Natural killer cell (primary cell): Measurements from ENCODE around the gene COX19. TPM values are rescaled to one million over a fixed set of nuclear protein-coding genes. Genes with fewer than 3 reads are reported as not detected.

ENCODE experiments used
- ATAC-seq, 3 donors: fragments of 150-1000 bp in 2 of 3; fragments of 200-7000 bp in 1 of 3; cut with Tn5 transposase; 1 replicate in 1 of 3; 2 replicates in 2 of 3; pipeline ENCODE4 v1.10.0; 2021; ENCODE audit warnings: mild to moderate bottlenecking in 2 of 3, moderate library complexity in 2 of 3
- DNase-seq, 2 donors: peaks; one replicate each; pipeline versions ENCODE4 v3.0.0 to v3.0.0-alpha.2; 2013 to 2021; ENCODE audit warnings: mixed read lengths in 1 of 2
- H3K27ac ChIP-seq: one replicate; pipeline ENCODE4 v1.5.1; 2013; ENCODE audit warnings: mild to moderate bottlenecking, low read length
- H3K27me3 ChIP-seq: one replicate; pipeline ENCODE4 v1.6.1; 2013; ENCODE audit warnings: low read length; ENCODE audit not compliant: control insufficient read depth, insufficient read depth
- H3K36me3 ChIP-seq: one replicate; pipeline ENCODE4 v1.6.1; 2013; ENCODE audit warnings: low read length; ENCODE audit not compliant: control insufficient read depth, insufficient read depth
- H3K4me1 ChIP-seq: one replicate; pipeline ENCODE4 v1.6.1; 2013; ENCODE audit warnings: low read length; ENCODE audit not compliant: control insufficient read depth, insufficient read depth
- H3K4me3 ChIP-seq: one replicate; pipeline ENCODE4 v1.5.1; 2013; ENCODE audit warnings: low read length
- H3K9me3 ChIP-seq: one replicate; pipeline ENCODE4 v1.6.1; 2013; ENCODE audit warnings: low read length; ENCODE audit not compliant: control insufficient read depth, insufficient read depth
- H3K27ac Mint-ChIP-seq, 2 donors: one replicate each; pipeline ENCODE4 v1.8.0; 2022; ENCODE audit warnings: mild to moderate bottlenecking in 2 of 2, mixed read lengths in 2 of 2, moderate library complexity in 1 of 2
- H3K27me3 Mint-ChIP-seq, 2 donors: one replicate each; pipeline ENCODE4 v1.8.0; 2022; ENCODE audit warnings: low read depth in 2 of 2, mixed read lengths in 2 of 2
- H3K36me3 Mint-ChIP-seq: one replicate; pipeline ENCODE4 v1.8.0; 2022; ENCODE audit warnings: mixed read lengths
- H3K4me1 Mint-ChIP-seq, 2 donors: one replicate each; pipeline ENCODE4 v1.8.0; 2022; ENCODE audit warnings: mixed read lengths in 2 of 2
- H3K4me3 Mint-ChIP-seq: one replicate; pipeline ENCODE4 v1.8.0; 2022; ENCODE audit warnings: mild to moderate bottlenecking, moderate library complexity, mixed read lengths
- H3K9me3 Mint-ChIP-seq, 2 donors: one replicate each; pipeline ENCODE4 v1.8.0; 2022; ENCODE audit warnings: mixed read lengths in 2 of 2
- CTCF ChIP-seq: fragments of 200-600 bp; IDR thresholded peaks from one replicate; pipeline ENCODE4 v1.8.0; 2022; ENCODE audit warnings: antibody characterized with exemption
- WGBS: methylation state at CpG from one replicate; pipeline ENCODE4 v1.1.7; 2013; ENCODE audit warnings: missing lambda C conversion rate; ENCODE audit not compliant: insufficient coverage; 5-methylcytosine and 5-hydroxymethylcytosine counted together
- intact Hi-C: fragments of 100-400 bp; cut with micrococcal nuclease; formaldehyde crosslinking; loops from one replicate; pipeline ENCODE4 v1.14.2; 2022
- total RNA-seq, 4 donors: library from RNA; stranded (reverse); fragments of 120-200 nt in 1 of 4; gene quantifications; one replicate each; pipeline versions ENCODE4 v1.2.3 to v1.2.4, GENCODE V29; 2013 to 2022

The COX19 gene
- total RNA-seq, 3 donors from 2014 or later (not counting 1 experiment from before 2014, with no cell fraction given) = 33.6 to 38.3 (median 33.6) TPM

- Histone ChIP-seq H3K4me3 (no peak overlapping the region), H3K9me3 (peaks cover 15% of the 10 kb centered on the region), H3K4me1 (peaks cover under 1% of the 10 kb centered on the region), H3K27me3 (no peaks in the 10 kb centered on the region), H3K27ac (no peak overlapping the region), H3K36me3 (peaks cover 2% of the 10 kb centered on the region)
- DNase-seq (no peak), ATAC-seq (no peak)
- no peaks in the 10 kb centered on the region for H3K27me3 Mint-ChIP-seq
- WGBS = 93% methylated on average over 34 of the region's 34 CpGs
- no peaks in the 10 kb centered on the region for H3K36me3 Mint-ChIP-seq
- no peaks in the 10 kb centered on the region for H3K9me3 Mint-ChIP-seq
- peaks cover 8 to 11% of the 10 kb centered on the region in 2 donors for H3K4me1 Mint-ChIP-seq
- intact Hi-C loops = no loop called here
- no peak overlapping the region for H3K4me3 Mint-ChIP-seq
- no peak for TF ChIP-seq CTCF
- no peak overlapping the region for H3K27ac Mint-ChIP-seq
Observed at GRCh38 chr7:1017586-1018333, 42.4 kb upstream of the COX19 start.

- WGBS = 97% methylated on average over 51 of the region's 51 CpGs
- Histone ChIP-seq H3K9me3 (peaks cover 15% of the 10 kb centered on the region), H3K27me3 (no peaks in the 10 kb centered on the region), H3K27ac (no peak overlapping the region), H3K36me3 (peaks cover 2% of the 10 kb centered on the region), H3K4me1 (peaks cover 10% of the 10 kb centered on the region), H3K4me3 (no peak overlapping the region)
- intact Hi-C loops = no loop called here
- ATAC-seq = no peak
- no peaks in the 10 kb centered on the region for H3K27me3 Mint-ChIP-seq
- no peak overlapping the region for H3K4me3 Mint-ChIP-seq
- H3K36me3 Mint-ChIP-seq = no peaks in the 10 kb centered on the region
- TF ChIP-seq CTCF = no peak
- H3K9me3 Mint-ChIP-seq = no peaks in the 10 kb centered on the region
- no peak overlapping the region for H3K27ac Mint-ChIP-seq
- H3K4me1 Mint-ChIP-seq = peaks cover 8 to 14% of the 10 kb centered on the region in 2 donors
- DNase-seq = no peak
Observed at GRCh38 chr7:1016577-1017531, 41.5 kb upstream of the COX19 start.

- intact Hi-C loops = no loop called here
- Histone ChIP-seq H3K27ac (no peak overlapping the region), H3K36me3 (peaks cover 2% of the 10 kb centered on the region), H3K4me3 (no peak overlapping the region), H3K4me1 (peaks cover 20% of the 10 kb centered on the region), H3K9me3 (peaks cover 15% of the 10 kb centered on the region), H3K27me3 (no peaks in the 10 kb centered on the region)
- TF ChIP-seq CTCF = no peak
- Mint-ChIP-seq H3K27me3 (no peaks in the 10 kb centered on the region), H3K4me3 (no peak overlapping the region), H3K27ac (no peak overlapping the region), H3K36me3 (no peaks in the 10 kb centered on the region), H3K4me1 (peaks cover 22 to 24% of the 10 kb centered on the region in 2 donors), H3K9me3 (peaks cover 6% of the 10 kb centered on the region in 2 donors)
- 86% methylated on average over 28 of the region's 28 CpGs for WGBS
- ATAC-seq (no peak), DNase-seq (no peak)
Observed at GRCh38 chr7:1015196-1016121, 40.1 kb upstream of the COX19 start.
